Cardiac muscle cell (in vitro differentiated cells and primary cell): ENCODE data around the gene PIGU. TPM values are rescaled to one million over a fixed set of nuclear protein-coding genes. Genes with fewer than 3 reads are reported as not detected.
"Not testable (repeated sequence)": the region's sequence is repeated elsewhere in the genome, so short reads cannot be mapped to it uniquely, and the experiment has no call there.

Experiments
- DNase-seq, 2 donors: peaks; one replicate each; pipeline versions ENCODE4 v3.0.0 to v3.0.0-alpha.2; 2010 to 2017; ENCODE audit warnings: low read depth in 1 of 2, low spot score in 1 of 2
- H3K27ac ChIP-seq: fragments of 200-600 bp; sonication (generic); 2 replicates; pipeline ENCODE4 v1.5.1; 2016
- H3K27me3 ChIP-seq: fragments of 200-600 bp; sonication (generic); 2 replicates; pipeline ENCODE4 v1.6.0; 2016; ENCODE audit warnings: control low read depth
- H3K36me3 ChIP-seq: fragments of 200-600 bp; sonication (generic); 2 replicates; pipeline ENCODE4 v1.5.1; 2016; ENCODE audit warnings: control low read depth
- H3K4me1 ChIP-seq: fragments of 200-600 bp; sonication (generic); 2 replicates; pipeline ENCODE4 v1.8.1; 2017; ENCODE audit warnings: low read depth, mild to moderate bottlenecking, mixed run types
- H3K4me3 ChIP-seq: fragments of 200-600 bp; sonication (generic); 2 replicates; pipeline ENCODE4 v1.5.1; 2016; ENCODE audit warnings: mild to moderate bottlenecking
- H3K9me3 ChIP-seq: fragments of 200-600 bp; sonication (generic); 2 replicates; pipeline ENCODE4 v1.5.1; 2017; ENCODE audit warnings: low read depth, mild to moderate bottlenecking, control low read depth
- CTCF ChIP-seq: IDR thresholded peaks from 2 replicates; pipeline ENCODE4 v1.5.1; 2012; ENCODE audit warnings: low read depth, mild to moderate bottlenecking, low read length
- polyA plus RNA-seq: library from polyadenylated mRNA; unstranded; fragments of >200 nt; fragmentation: Nextera tagmentation; extraction: Ambion mirVana; gene quantifications from 2 replicates; pipeline ENCODE4 v1.2.1, GENCODE V29; 2016
- total RNA-seq: library from RNA; depleted of rRNA; stranded (reverse); fragments of >200 nt; gene quantifications from 2 replicates; pipeline ENCODE4 v1.2.3, GENCODE V29; 2016

PIGU gene
- total and polyA plus RNA-seq, 2 experiments from 2014 or later, result 22.8 to 40.9 TPM

DNA sequence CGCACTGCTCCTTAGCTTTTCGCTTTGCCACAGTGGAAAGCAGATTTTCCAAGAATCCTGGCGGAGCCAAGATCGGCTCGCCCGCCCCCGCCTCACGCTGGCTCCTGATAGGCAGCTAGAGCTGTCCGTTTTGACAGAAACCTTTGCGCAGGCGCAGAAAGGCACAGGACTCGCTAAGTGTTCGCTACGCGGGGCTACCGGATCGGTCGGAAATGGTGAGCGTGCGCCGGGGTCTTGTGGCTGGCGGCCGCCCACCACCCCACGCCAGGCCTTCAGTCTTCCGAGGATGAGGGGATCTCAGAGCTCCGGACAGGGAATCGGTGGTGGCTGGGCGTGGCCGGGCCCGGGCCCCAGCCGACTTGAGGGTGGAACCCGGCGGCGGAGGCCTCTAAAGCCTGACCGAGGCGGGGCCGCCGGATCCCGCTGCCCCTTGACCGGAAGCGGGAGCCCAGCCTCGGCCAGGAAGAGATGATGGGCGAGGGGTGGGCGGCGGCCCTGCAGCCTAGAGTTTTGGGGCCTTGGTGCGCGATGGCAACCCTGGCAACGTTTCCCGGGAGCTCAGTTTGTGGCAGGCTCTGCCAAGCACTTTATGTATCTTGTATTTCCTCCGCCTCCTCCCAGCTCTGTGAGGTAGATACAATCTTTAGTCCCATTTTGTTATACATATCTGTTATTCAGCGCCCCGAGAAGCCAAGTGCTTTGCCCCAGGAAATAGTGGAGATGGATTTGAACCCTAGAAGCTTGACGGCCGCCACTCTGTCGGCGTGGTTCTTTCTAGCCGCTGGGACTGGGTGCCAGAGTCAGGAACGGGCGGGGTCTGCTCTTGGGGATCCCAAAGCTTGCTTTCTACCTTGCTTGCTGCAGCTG is 160.4 kb downstream of the PIGU start, which contains the start of gene DYNLRB1:
Gene DYNLRB1 (plus strand): TSS at position 176 of the 867 bp plus-strand sequence. CDS start 37 bp downstream, at position 213.
- Histone ChIP-seq H3K4me3 (peak within 1 kb of the TSS; percentile 78), H3K27ac (peak within 1 kb of the TSS; percentile 97), H3K36me3 (no peaks in the 10 kb centered on the region), H3K4me1 (peaks cover 5% of the 10 kb centered on the region), H3K27me3 (no peaks in the 10 kb centered on the region), H3K9me3 (no peaks in the 10 kb centered on the region)
- peak; percentile 98 to 100 for DNase-seq
- no peak for TF ChIP-seq CTCF

GRCh38 chr20:34515484-34516246 is 161.2 kb downstream of the PIGU start:
- Histone ChIP-seq H3K4me1 (peaks cover 5% of the 10 kb centered on the region), H3K27ac (peak overlapping the region; percentile 97), H3K27me3 (no peaks in the 10 kb centered on the region), H3K9me3 (no peaks in the 10 kb centered on the region), H3K4me3 (peak overlapping the region; percentile 78), H3K36me3 (peaks cover 2% of the 10 kb centered on the region)
- peak; percentile 32 to 87 for DNase-seq
- TF ChIP-seq CTCF, result no peak

- no peak for TF ChIP-seq CTCF
- H3K27me3 ChIP-seq, result no peaks in the 10 kb centered on the region
- peak overlapping the region; percentile 97 for H3K27ac ChIP-seq
Observed at GRCh38 chr20:34514897-34515483, 161.9 kb downstream of the PIGU start.

DNA sequence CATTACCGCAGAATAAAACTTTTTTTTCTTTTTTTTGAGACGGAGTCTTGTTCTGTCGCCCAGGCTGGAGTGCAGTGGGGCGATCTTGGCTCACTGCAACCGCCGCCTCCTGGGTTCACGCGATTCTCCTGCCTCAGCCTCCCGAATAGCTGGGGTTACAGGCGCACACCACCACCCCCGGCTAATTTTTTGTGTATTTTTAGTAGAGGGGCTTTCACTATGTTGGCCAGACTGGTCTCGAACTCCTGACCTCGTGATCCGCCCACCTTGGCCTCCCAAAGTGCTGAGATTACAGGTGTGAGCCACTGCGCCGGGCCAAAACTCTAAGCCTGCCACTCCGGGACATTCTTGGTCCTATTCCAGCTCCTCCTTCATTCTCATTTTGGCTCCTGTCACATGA is 162.9 kb downstream of the PIGU start:
- not testable (repeated sequence) for H3K27me3 ChIP-seq, H3K4me3 ChIP-seq, H3K27ac ChIP-seq, H3K9me3 ChIP-seq, H3K4me1 ChIP-seq, DNase-seq
- peaks cover 11% of the 10 kb centered on the region for H3K36me3 ChIP-seq

More at GRCh38 chr20:34514897-34515483, 161.9 kb downstream of the PIGU start:
- DNase-seq, result no peak
- Histone ChIP-seq H3K36me3 (peaks cover 4% of the 10 kb centered on the region), H3K9me3 (no peaks in the 10 kb centered on the region), H3K4me1 (peaks cover 5% of the 10 kb centered on the region), H3K4me3 (peak overlapping the region; percentile 78)

DNA sequence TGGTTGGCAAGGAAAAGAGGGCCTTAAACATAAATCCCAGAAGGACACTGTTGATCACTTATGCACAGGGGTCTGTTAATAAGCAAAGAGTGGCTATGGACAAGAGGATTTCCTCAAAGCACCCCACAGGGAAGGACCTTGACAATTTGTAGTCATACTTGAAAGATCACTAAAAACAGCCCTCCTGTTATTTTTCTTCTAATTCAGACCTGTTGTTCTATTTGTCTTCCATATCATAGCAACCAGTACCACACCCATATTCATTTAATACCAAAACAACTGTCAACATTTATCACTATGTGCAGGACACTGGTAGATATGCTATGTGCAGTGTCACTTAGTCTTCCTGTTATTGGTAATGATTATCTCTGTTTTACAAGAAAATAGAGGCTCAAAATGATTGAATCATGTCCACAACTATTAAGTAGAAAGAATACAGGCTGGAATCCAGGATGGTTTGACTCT is 163.9 kb downstream of the PIGU start:
- Histone ChIP-seq H3K9me3 (no peaks in the 10 kb centered on the region), H3K4me1 (peaks cover 5% of the 10 kb centered on the region), H3K27me3 (no peaks in the 10 kb centered on the region), H3K36me3 (peaks cover 21% of the 10 kb centered on the region), H3K27ac (peak overlapping the region; percentile 30), H3K4me3 (no peak overlapping the region)
- DNase-seq, result no peak
- no peak for TF ChIP-seq CTCF
